H9 (cell line): ENCODE results near the gene NFAM1. TPM values are rescaled to one million over a fixed set of nuclear protein-coding genes. Genes with fewer than 3 reads are reported as not detected.

ENCODE experiments used
- DNase-seq: peaks from one replicate; pipeline ENCODE4 v3.0.0-alpha.2; 2017
- H2AFZ ChIP-seq: one replicate; pipeline ENCODE4 v1.6.1; 2013; ENCODE audit warnings: mild to moderate bottlenecking, low read length, control low read depth, moderate library complexity
- H2AK5ac ChIP-seq: 2 replicates; pipeline ENCODE4 v1.6.1; 2013; ENCODE audit warnings: low read length, control low read depth, mixed read lengths; ENCODE audit not compliant: insufficient read length
- H2BK120ac ChIP-seq: one replicate; pipeline ENCODE4 v1.6.1; 2013; ENCODE audit warnings: low read depth, mild to moderate bottlenecking, low read length, control low read depth, inconsistent platforms; ENCODE audit not compliant: poor library complexity, severe bottlenecking
- H2BK12ac ChIP-seq: 2 replicates; pipeline ENCODE4 v1.6.1; 2013; ENCODE audit warnings: low read length, control low read depth, mixed read lengths, low read depth; ENCODE audit not compliant: insufficient read length
- H2BK15ac ChIP-seq: 2 replicates; pipeline ENCODE4 v1.6.1; 2013; ENCODE audit warnings: low read depth, low read length, control low read depth
- H2BK20ac ChIP-seq: one replicate; pipeline ENCODE4 v1.6.1; 2013; ENCODE audit warnings: low read depth, mild to moderate bottlenecking, low read length, control low read depth, inconsistent platforms; ENCODE audit not compliant: poor library complexity, severe bottlenecking
- H2BK5ac ChIP-seq: 2 replicates; pipeline ENCODE4 v1.6.1; 2013; ENCODE audit warnings: low read length, control low read depth, mixed read lengths; ENCODE audit not compliant: insufficient read length
- H3K14ac ChIP-seq: 2 replicates; pipeline ENCODE4 v1.6.1; 2013; ENCODE audit warnings: low read length, control low read depth; ENCODE audit not compliant: insufficient read depth
- H3K18ac ChIP-seq: 2 replicates; pipeline ENCODE4 v1.6.1; 2013; ENCODE audit warnings: low read depth, mild to moderate bottlenecking, mixed read lengths, low read length, control low read depth; ENCODE audit not compliant: insufficient read length
- H3K23ac ChIP-seq: 2 replicates; pipeline ENCODE4 v1.6.1; 2013; ENCODE audit warnings: low read length, control low read depth, mixed read lengths, low read depth; ENCODE audit not compliant: insufficient read length
- H3K23me2 ChIP-seq: 2 replicates; pipeline ENCODE4 v1.6.1; 2013; ENCODE audit warnings: low read depth, mild to moderate bottlenecking, mixed read lengths, low read length, control low read depth; ENCODE audit not compliant: insufficient read length, poor library complexity, severe bottlenecking
- H3K27ac ChIP-seq: 2 replicates; pipeline ENCODE4 v1.5.1; 2013; ENCODE audit warnings: low read length, control low read depth, mixed read lengths, low read depth; ENCODE audit not compliant: insufficient read length
- H3K27me3 ChIP-seq: 2 replicates; pipeline ENCODE4 v1.6.1; 2013; ENCODE audit warnings: low read length, control low read depth, inconsistent platforms; ENCODE audit not compliant: insufficient read depth
- H3K4ac ChIP-seq: 2 replicates; pipeline ENCODE4 v1.6.1; 2013; ENCODE audit warnings: low read depth, mild to moderate bottlenecking, control low read depth, inconsistent platforms, low read length, moderate library complexity
- H3K4me1 ChIP-seq: 2 replicates; pipeline ENCODE4 v1.6.1; 2013; ENCODE audit warnings: low read length, control low read depth, inconsistent platforms; ENCODE audit not compliant: insufficient read depth
- H3K4me2 ChIP-seq: 2 replicates; pipeline ENCODE4 v1.6.1; 2013; ENCODE audit warnings: low read length, control low read depth, mixed read lengths; ENCODE audit not compliant: insufficient read length, insufficient read depth
- H3K56ac ChIP-seq: 2 replicates; pipeline ENCODE4 v1.6.1; 2013; ENCODE audit warnings: low read depth, mild to moderate bottlenecking, mixed read lengths, low read length, control low read depth; ENCODE audit not compliant: insufficient read length
- H3K79me1 ChIP-seq: 2 replicates; pipeline ENCODE4 v1.6.1; 2013; ENCODE audit warnings: low read depth, mild to moderate bottlenecking, moderate library complexity, low read length, control low read depth, inconsistent platforms; ENCODE audit not compliant: insufficient read depth, poor library complexity, severe bottlenecking
- H3K79me2 ChIP-seq: 2 replicates; pipeline ENCODE4 v1.6.1; 2013; ENCODE audit warnings: low read length, control low read depth, inconsistent platforms; ENCODE audit not compliant: insufficient read depth
- H3K9ac ChIP-seq: 2 replicates; pipeline ENCODE4 v1.6.1; 2013; ENCODE audit warnings: low read length, control low read depth, mixed read lengths; ENCODE audit not compliant: insufficient read length; ENCODE audit errors: extremely low read depth
- H3K9me3 ChIP-seq: one replicate; pipeline ENCODE4 v1.6.1; 2013; ENCODE audit warnings: low read depth, low read length, inconsistent platforms; ENCODE audit not compliant: control insufficient read depth
- H3T11ph ChIP-seq: one replicate; pipeline ENCODE4 v1.6.1; 2013; ENCODE audit warnings: mild to moderate bottlenecking, low read length, control low read depth, inconsistent platforms
- H4K20me1 ChIP-seq: one replicate; pipeline ENCODE4 v1.6.1; 2013; ENCODE audit not compliant: control insufficient read depth, insufficient read length, insufficient read depth
- H4K5ac ChIP-seq: 2 replicates; pipeline ENCODE4 v1.6.1; 2013; ENCODE audit warnings: low read depth, mild to moderate bottlenecking, mixed read lengths, low read length, control low read depth; ENCODE audit not compliant: insufficient read length
- H4K8ac ChIP-seq: replicated peaks from 2 replicates; pipeline ENCODE4 v1.6.1; 2013; ENCODE audit warnings: low read length, control low read depth, mixed read lengths, low read depth; ENCODE audit not compliant: insufficient read length
- H4K91ac ChIP-seq: 2 replicates; pipeline ENCODE4 v1.6.1; 2013; ENCODE audit warnings: low read depth, mild to moderate bottlenecking, moderate library complexity, mixed read lengths, low read length, control low read depth; ENCODE audit not compliant: insufficient read length
- H3K27ac Mint-ChIP-seq, 3 experiments: 2 replicates in 2 of 3; 3 replicates in 1 of 3; pipeline ENCODE4 v1.8.0; 2020 to 2021; ENCODE audit warnings: mixed read lengths in 3 of 3, mild to moderate bottlenecking in 1 of 3, moderate library complexity in 1 of 3
- H3K27me3 Mint-ChIP-seq: 2 replicates; pipeline ENCODE4 v1.8.0; 2021; ENCODE audit warnings: low read depth, mild to moderate bottlenecking, moderate library complexity, mixed read lengths
- H3K36me3 Mint-ChIP-seq, 3 experiments: 2 replicates in 2 of 3; 3 replicates in 1 of 3; pipeline ENCODE4 v1.8.0; 2020 to 2021; ENCODE audit warnings: low read depth in 3 of 3, mixed read lengths in 3 of 3; ENCODE audit not compliant: insufficient read depth in 1 of 3
- H3K4me1 Mint-ChIP-seq, 2 experiments: 2 replicates each; pipeline ENCODE4 v1.8.0; 2020; ENCODE audit warnings: mixed read lengths in 2 of 2
- H3K4me3 Mint-ChIP-seq, 2 experiments: 2 replicates in 1 of 2; 3 replicates in 1 of 2; pipeline ENCODE4 v1.8.0; 2020 to 2021; ENCODE audit warnings: mild to moderate bottlenecking in 2 of 2, mixed read lengths in 2 of 2, moderate library complexity in 1 of 2
- H3K9me3 Mint-ChIP-seq, 2 experiments: 2 replicates in 1 of 2; 3 replicates in 1 of 2; pipeline ENCODE4 v1.8.0; 2020; ENCODE audit warnings: mild to moderate bottlenecking in 2 of 2, mixed read lengths in 2 of 2, moderate library complexity in 1 of 2
- WGBS: extraction: QIAGEN DNeasy Blood & Tissue Kit; methylation state at CpG from one replicate; pipeline ENCODE4 v1.1.7; 2013; ENCODE audit warnings: missing lambda C conversion rate, low lambda C conversion rate, mixed read lengths; ENCODE audit not compliant: insufficient read length; ENCODE audit errors: extremely low coverage; 5-methylcytosine and 5-hydroxymethylcytosine counted together
- total RNA-seq: library from RNA; stranded (reverse); gene quantifications from 2 replicates; pipeline ENCODE4 v1.2.1, GENCODE V29; 2021
- TF ChIP-seq, protein P1 (sequence below): fragments of 200-600 bp; sonication (generic); conservative IDR thresholded peaks from 3 replicates; pipeline ENCODE4 v1.8.0; 2021; ENCODE audit warnings: antibody characterized with exemption, mild to moderate bottlenecking

Gene NFAM1
- total RNA-seq, 1 experiment from 2014 or later, result 0.68 TPM

DNA sequence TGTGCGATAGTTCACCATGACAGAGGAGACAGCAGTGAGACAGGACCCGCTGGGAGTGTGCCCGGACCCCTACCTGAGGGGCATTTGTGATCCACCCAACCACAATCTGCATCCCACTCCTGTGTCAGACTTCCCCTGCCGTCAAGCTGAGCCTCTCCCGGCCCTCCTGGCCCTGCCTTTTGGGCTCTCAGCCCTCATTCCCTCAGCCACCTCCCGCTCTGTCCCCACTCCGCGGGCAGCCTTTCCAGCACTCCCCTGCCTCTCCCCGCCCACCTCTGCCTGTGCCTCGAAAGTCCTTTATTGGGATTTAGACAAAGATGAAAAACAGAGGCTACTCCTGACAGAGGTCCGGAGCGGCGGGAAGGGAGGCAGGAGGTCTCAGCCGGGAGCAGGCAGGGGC lies 4.2 kb downstream of the NFAM1 start:
- Histone ChIP-seq H2BK20ac (no peak overlapping the region), H3K79me2 (no peaks in the 10 kb centered on the region), H2BK15ac (no peak overlapping the region), H2BK120ac (no peak overlapping the region), H3K27ac (no peak overlapping the region), H3K27me3 (no peaks in the 10 kb centered on the region), H3K14ac (no peak overlapping the region), H3K4me1 (peaks cover 3% of the 10 kb centered on the region; the same call in 1 of the 2 replicates), H3K23me2 (no peaks in the 10 kb centered on the region), H3K23ac (no peak overlapping the region), H2AFZ (no peak overlapping the region), H4K20me1 (no peaks in the 10 kb centered on the region), H3K79me1 (no peaks in the 10 kb centered on the region), H2AK5ac (no peak overlapping the region), H3K9ac (no peak overlapping the region), H2BK12ac (no peak overlapping the region), H3T11ph (no peak overlapping the region), H3K4ac (no peak overlapping the region), H4K8ac (no peak overlapping the region), H3K56ac (no peak overlapping the region), H3K18ac (no peak overlapping the region), H4K91ac (no peak overlapping the region), H2BK5ac (no peak overlapping the region), H3K4me2 (no peak overlapping the region), H3K9me3 (no peaks in the 10 kb centered on the region), H4K5ac (no peak overlapping the region)
- TF ChIP-seq, protein P1, sequence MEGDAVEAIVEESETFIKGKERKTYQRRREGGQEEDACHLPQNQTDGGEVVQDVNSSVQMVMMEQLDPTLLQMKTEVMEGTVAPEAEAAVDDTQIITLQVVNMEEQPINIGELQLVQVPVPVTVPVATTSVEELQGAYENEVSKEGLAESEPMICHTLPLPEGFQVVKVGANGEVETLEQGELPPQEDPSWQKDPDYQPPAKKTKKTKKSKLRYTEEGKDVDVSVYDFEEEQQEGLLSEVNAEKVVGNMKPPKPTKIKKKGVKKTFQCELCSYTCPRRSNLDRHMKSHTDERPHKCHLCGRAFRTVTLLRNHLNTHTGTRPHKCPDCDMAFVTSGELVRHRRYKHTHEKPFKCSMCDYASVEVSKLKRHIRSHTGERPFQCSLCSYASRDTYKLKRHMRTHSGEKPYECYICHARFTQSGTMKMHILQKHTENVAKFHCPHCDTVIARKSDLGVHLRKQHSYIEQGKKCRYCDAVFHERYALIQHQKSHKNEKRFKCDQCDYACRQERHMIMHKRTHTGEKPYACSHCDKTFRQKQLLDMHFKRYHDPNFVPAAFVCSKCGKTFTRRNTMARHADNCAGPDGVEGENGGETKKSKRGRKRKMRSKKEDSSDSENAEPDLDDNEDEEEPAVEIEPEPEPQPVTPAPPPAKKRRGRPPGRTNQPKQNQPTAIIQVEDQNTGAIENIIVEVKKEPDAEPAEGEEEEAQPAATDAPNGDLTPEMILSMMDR, result no peak
- no peak overlapping the region for H3K27ac Mint-ChIP-seq
- peaks cover 36% of the 10 kb centered on the region for H3K27me3 Mint-ChIP-seq
- no peak for DNase-seq
- no CpG with 5 or more reads among the region's 14 CpGs for WGBS
- H3K4me3 Mint-ChIP-seq, result no peak overlapping the region
- H3K9me3 Mint-ChIP-seq, result no peaks in the 10 kb centered on the region; a peak in 1 of 5 replicates
- H3K36me3 Mint-ChIP-seq, result no peaks in the 10 kb centered on the region
- H3K4me1 Mint-ChIP-seq, result peaks cover 26 to 62% of the 10 kb centered on the region in 2 experiments
